Glutamatergic neuron (in vitro differentiated cells): ENCODE results near the gene TOMM70. TPM values are rescaled to one million over a fixed set of nuclear protein-coding genes. Genes with fewer than 3 reads are reported as not detected.

ENCODE experiments used
- DNase-seq: peaks from one replicate; pipeline ENCODE4 v3.0.0; 2022
- H3K27ac Mint-ChIP-seq: one replicate; pipeline ENCODE4 v1.8.0; 2020; ENCODE audit warnings: mild to moderate bottlenecking, mixed read lengths, inconsistent platforms; ENCODE audit not compliant: unreplicated experiment
- H3K27me3 Mint-ChIP-seq: one replicate; pipeline ENCODE4 v1.8.0; 2020; ENCODE audit warnings: mild to moderate bottlenecking, moderate library complexity, mixed read lengths, inconsistent platforms; ENCODE audit not compliant: unreplicated experiment
- H3K36me3 Mint-ChIP-seq: one replicate; pipeline ENCODE4 v1.8.0; 2020; ENCODE audit warnings: mild to moderate bottlenecking, mixed read lengths, inconsistent platforms; ENCODE audit not compliant: unreplicated experiment
- H3K4me1 Mint-ChIP-seq: one replicate; pipeline ENCODE4 v1.8.0; 2020; ENCODE audit warnings: mild to moderate bottlenecking, low read depth, mixed read lengths, inconsistent platforms; ENCODE audit not compliant: unreplicated experiment
- H3K4me3 Mint-ChIP-seq: one replicate; pipeline ENCODE4 v1.8.0; 2020; ENCODE audit warnings: mild to moderate bottlenecking, mixed read lengths, inconsistent platforms; ENCODE audit not compliant: unreplicated experiment
- H3K9me3 Mint-ChIP-seq: one replicate; pipeline ENCODE4 v1.8.0; 2020; ENCODE audit warnings: mild to moderate bottlenecking, moderate library complexity, mixed read lengths, inconsistent platforms; ENCODE audit not compliant: unreplicated experiment
- total RNA-seq: library from RNA; stranded (reverse); fragmentation: NEBNext Ultra II Directional; extraction: Animal tissue kit (Norgen Biotek cat#: 25700); gene quantifications from one replicate; pipeline ENCODE4 v1.2.1, GENCODE V29; 2021; ENCODE audit not compliant: unreplicated experiment
- TF ChIP-seq, protein P1 (sequence below): fragments of 200-600 bp; sonication (generic); IDR thresholded peaks from one replicate; pipeline ENCODE4 v1.5.0; 2021; ENCODE audit not compliant: partially characterized antibody, unreplicated experiment

TOMM70 gene
- total RNA-seq, 1 donor from 2014 or later: 34.7 TPM

DNA sequence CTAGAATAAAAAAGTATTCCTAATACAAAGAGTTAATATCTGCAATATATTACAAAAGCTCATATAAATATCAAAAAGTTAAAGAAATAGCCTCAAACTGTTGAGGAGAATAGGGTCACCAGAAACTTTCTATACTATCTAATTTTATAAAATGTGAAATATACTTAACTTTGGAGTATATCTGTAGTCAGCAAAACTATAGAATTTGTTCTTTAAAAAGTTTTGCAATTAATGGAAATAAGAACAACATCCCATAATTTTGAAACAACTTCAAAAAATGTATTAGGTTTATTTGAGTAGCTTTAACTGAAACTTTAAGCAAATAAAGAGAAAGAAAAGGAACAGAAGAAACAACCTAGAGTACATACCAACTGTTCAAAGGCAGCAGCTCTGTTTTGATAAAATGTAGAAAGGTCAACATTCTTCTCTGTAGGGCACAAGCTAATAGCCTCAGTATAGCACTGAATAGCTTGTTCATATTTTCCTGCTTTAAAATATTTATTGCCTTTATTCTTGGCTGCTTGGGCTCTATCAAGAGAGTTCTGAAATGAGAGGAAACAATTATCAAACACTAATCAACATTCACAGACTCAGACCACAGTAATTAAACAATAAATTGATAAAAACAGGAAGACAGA is 14.3 kb downstream of the TOMM70 start:
- TF ChIP-seq, protein P1, sequence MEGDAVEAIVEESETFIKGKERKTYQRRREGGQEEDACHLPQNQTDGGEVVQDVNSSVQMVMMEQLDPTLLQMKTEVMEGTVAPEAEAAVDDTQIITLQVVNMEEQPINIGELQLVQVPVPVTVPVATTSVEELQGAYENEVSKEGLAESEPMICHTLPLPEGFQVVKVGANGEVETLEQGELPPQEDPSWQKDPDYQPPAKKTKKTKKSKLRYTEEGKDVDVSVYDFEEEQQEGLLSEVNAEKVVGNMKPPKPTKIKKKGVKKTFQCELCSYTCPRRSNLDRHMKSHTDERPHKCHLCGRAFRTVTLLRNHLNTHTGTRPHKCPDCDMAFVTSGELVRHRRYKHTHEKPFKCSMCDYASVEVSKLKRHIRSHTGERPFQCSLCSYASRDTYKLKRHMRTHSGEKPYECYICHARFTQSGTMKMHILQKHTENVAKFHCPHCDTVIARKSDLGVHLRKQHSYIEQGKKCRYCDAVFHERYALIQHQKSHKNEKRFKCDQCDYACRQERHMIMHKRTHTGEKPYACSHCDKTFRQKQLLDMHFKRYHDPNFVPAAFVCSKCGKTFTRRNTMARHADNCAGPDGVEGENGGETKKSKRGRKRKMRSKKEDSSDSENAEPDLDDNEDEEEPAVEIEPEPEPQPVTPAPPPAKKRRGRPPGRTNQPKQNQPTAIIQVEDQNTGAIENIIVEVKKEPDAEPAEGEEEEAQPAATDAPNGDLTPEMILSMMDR: no peak
- Mint-ChIP-seq H3K4me1 (no peaks in the 10 kb centered on the region), H3K27ac (no peak overlapping the region), H3K9me3 (no peaks in the 10 kb centered on the region), H3K36me3 (peaks cover 3% of the 10 kb centered on the region), H3K27me3 (peaks cover 2% of the 10 kb centered on the region), H3K4me3 (no peak overlapping the region)
- DNase-seq: no peak

DNA sequence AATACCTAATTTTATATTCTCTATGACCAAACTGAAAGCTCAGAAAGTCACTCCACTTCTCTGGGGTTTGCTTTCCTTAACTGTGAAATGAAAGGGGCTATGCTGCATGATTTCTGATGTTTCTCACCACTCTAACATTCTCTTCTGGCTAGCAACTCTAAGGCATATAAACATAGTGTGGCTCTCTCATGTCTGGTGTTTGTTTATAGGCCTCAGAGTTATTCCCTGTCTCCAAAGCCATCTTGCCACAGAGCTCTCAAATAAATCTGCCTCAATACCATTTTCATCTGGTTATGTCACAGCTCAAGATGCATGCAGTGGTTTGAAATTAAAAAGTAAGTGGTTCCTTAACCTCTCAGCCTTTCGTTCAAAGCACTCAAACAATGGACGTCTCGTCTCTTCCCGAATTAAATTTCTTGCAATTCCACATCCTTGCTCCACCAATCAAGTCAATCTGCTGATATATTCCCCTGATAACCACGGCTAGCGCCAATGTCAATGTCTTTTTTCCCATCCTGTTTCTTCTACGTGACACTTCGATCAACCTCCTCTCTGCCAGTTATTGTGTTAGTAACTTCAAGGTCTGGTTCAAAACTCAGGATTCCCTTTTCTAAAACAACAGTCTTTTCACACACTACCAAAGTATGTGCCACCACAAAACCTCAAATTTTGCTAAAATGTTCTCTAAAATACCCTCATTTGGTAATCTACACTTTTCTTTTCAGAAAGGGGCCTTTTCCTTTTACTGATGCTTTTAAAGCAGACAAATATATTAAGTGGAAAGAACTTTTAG is 16.0 kb downstream of the TOMM70 start:
- no peak for DNase-seq
- Mint-ChIP-seq H3K27ac (no peak overlapping the region), H3K4me3 (no peak overlapping the region), H3K36me3 (peaks cover 3% of the 10 kb centered on the region), H3K4me1 (no peaks in the 10 kb centered on the region), H3K9me3 (no peaks in the 10 kb centered on the region), H3K27me3 (peaks cover 2% of the 10 kb centered on the region)
- TF ChIP-seq, protein P1: no peak

DNA sequence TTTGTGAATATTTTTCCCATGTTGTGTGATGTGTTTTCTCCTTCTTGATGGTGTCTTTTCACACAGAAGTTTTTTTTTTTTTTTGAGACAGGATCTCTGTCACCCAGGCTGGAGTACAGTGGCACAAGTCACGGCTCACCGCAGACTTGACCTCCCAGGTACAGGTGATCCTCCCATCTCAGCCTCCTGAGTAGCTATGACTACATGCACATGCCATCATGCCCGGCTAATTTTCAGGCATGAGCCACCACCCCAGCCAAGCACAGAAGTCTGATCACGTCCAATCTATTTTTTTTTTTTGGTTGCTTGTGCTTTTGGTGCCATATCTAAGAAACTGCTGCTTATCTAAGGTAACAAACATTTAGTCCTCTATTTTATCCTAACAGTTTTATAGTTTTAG is 24.6 kb downstream of the TOMM70 start:
- TF ChIP-seq, protein P1: no peak
- Mint-ChIP-seq H3K36me3 (no peaks in the 10 kb centered on the region), H3K4me1 (no peaks in the 10 kb centered on the region), H3K27ac (no peak overlapping the region), H3K4me3 (no peak overlapping the region), H3K27me3 (no peaks in the 10 kb centered on the region), H3K9me3 (no peaks in the 10 kb centered on the region)
- no peak for DNase-seq

DNA sequence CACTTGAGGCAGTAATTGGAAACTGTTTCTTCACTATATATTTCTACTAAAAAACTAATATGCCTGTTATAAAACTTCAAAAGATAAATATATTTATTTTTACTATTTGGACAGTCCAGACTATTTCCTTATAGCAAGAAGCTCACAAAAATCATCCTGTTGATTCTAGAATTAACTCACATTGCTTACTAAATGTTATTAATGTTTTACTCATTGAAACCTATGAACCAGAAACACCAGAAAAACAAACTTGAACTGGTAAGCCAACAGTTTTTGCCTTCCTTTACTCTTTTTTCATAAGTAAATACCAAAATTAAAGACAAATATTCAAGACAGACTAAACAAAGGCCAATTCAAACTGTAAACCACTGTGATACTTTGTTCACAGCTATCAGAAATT is 26.4 kb downstream of the TOMM70 start:
- Mint-ChIP-seq H3K9me3 (no peaks in the 10 kb centered on the region), H3K4me1 (no peaks in the 10 kb centered on the region), H3K4me3 (no peak overlapping the region), H3K27ac (no peak overlapping the region), H3K27me3 (no peaks in the 10 kb centered on the region), H3K36me3 (no peaks in the 10 kb centered on the region)
- DNase-seq: no peak
- TF ChIP-seq, protein P1: no peak

DNA sequence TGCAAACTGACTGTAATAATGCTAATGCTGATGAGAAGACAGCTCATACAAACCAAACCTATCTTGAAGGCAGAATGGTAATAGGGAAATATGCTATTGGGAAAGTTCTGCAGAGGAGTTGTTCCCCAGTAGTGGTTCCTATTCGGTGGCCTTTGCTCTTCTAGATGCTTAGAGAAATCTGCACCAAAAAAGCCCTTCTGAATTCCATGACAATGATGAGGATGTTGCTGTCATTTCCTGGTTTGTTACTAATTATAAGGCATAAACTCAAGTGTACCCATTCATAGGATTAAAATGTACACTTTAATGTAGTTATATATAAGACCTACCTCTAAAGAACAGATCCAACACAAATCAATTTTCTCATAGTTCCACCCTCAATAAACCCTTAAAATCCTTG is 30.1 kb downstream of the TOMM70 start:
- Mint-ChIP-seq H3K9me3 (no peaks in the 10 kb centered on the region), H3K27ac (no peak overlapping the region), H3K27me3 (no peaks in the 10 kb centered on the region), H3K4me1 (no peaks in the 10 kb centered on the region), H3K36me3 (no peaks in the 10 kb centered on the region), H3K4me3 (no peak overlapping the region)
- TF ChIP-seq, protein P1: no peak
- DNase-seq: no peak
